OCI-LY1 (cell line): ENCODE results near the gene MAP7D1.

Experiments
- H2AFZ ChIP-seq: fragments of 200-600 bp; sonication (generic), shearing (Covaris generic); 2 replicates; pipeline ENCODE4 v1.6.0; 2014; ENCODE audit warnings: antibody characterized with exemption, mild to moderate bottlenecking, low read length
- H3F3A ChIP-seq: fragments of 200-600 bp; sonication (generic), shearing (Covaris generic); 2 replicates; pipeline ENCODE4 v1.6.0; 2014; ENCODE audit warnings: mild to moderate bottlenecking, antibody characterized with exemption, low read length, moderate library complexity; ENCODE audit not compliant: insufficient read depth
- H3K27ac ChIP-seq: fragments of 200-600 bp; sonication (generic); 2 replicates; pipeline ENCODE4 v1.5.1; 2014; ENCODE audit warnings: low read length, mixed run types, mild to moderate bottlenecking, low read depth; ENCODE audit not compliant: poor library complexity, severe bottlenecking
- H3K27me3 ChIP-seq: fragments of 200-600 bp; sonication (generic); 2 replicates; pipeline ENCODE4 v1.6.0; 2014; ENCODE audit warnings: antibody characterized with exemption, mild to moderate bottlenecking, low read length, moderate library complexity; ENCODE audit not compliant: insufficient read depth
- H3K36me3 ChIP-seq: fragments of 200-600 bp; sonication (generic); 2 replicates; pipeline ENCODE4 v1.6.1; 2014; ENCODE audit warnings: mild to moderate bottlenecking, antibody characterized with exemption, low read length, moderate library complexity, mixed read lengths; ENCODE audit not compliant: insufficient read depth
- H3K4me1 ChIP-seq: fragments of 200-600 bp; sonication (generic); 2 replicates; pipeline ENCODE4 v1.5.1; 2014; ENCODE audit warnings: mild to moderate bottlenecking, low read length, moderate library complexity; ENCODE audit not compliant: insufficient read depth, severe bottlenecking
- H3K4me2 ChIP-seq: fragments of 200-600 bp; sonication (generic), shearing (Covaris generic); 2 replicates; pipeline ENCODE4 v1.6.1; 2014; ENCODE audit warnings: low read length
- H3K4me3 ChIP-seq: fragments of 200-600 bp; sonication (generic); 2 replicates; pipeline ENCODE4 v1.5.1; 2014; ENCODE audit warnings: low read length, low read depth, mild to moderate bottlenecking, mixed read lengths; ENCODE audit not compliant: poor library complexity, severe bottlenecking
- H3K79me2 ChIP-seq: fragments of 200-600 bp; shearing (Covaris generic); 2 replicates; pipeline ENCODE4 v1.6.1; 2016; ENCODE audit warnings: mixed run types, low read length, mixed read lengths; ENCODE audit not compliant: insufficient read depth
- H3K9ac ChIP-seq: fragments of 200-600 bp; sonication (generic), shearing (Covaris generic); 2 replicates; pipeline ENCODE4 v1.6.1; 2014; ENCODE audit warnings: mild to moderate bottlenecking, low read length, mixed read lengths
- H3K9me2 ChIP-seq: fragments of 200-600 bp; sonication (generic), shearing (Covaris generic); 2 replicates; pipeline ENCODE4 v1.6.1; 2014; ENCODE audit warnings: low read depth, mild to moderate bottlenecking, low read length, mixed read lengths
- H3K9me3 ChIP-seq: fragments of 200-600 bp; shearing (Covaris generic); 2 replicates; pipeline ENCODE4 v1.6.1; 2014; ENCODE audit warnings: low read length, mixed read lengths
- H4K20me1 ChIP-seq: fragments of 200-600 bp; sonication (generic), shearing (Covaris generic); 2 replicates; pipeline ENCODE4 v1.6.0; 2016; ENCODE audit warnings: mild to moderate bottlenecking, low read length; ENCODE audit not compliant: insufficient read depth
- CTCF ChIP-seq: fragments of 200-600 bp; sonication (generic), shearing (Covaris generic); IDR thresholded peaks from 2 replicates; pipeline ENCODE4 v1.5.1; 2017; ENCODE audit warnings: mild to moderate bottlenecking, antibody characterized with exemption, low read length, moderate library complexity, mixed read lengths
- EZH2 ChIP-seq: fragments of 200-600 bp; sonication (generic), shearing (Covaris generic); IDR thresholded peaks from 2 replicates; pipeline ENCODE4 v1.8.0; 2017; ENCODE audit warnings: borderline replicate concordance, mixed run types, mild to moderate bottlenecking, antibody characterized with exemption, low read length, moderate library complexity, mixed read lengths

Gene MAP7D1

DNA sequence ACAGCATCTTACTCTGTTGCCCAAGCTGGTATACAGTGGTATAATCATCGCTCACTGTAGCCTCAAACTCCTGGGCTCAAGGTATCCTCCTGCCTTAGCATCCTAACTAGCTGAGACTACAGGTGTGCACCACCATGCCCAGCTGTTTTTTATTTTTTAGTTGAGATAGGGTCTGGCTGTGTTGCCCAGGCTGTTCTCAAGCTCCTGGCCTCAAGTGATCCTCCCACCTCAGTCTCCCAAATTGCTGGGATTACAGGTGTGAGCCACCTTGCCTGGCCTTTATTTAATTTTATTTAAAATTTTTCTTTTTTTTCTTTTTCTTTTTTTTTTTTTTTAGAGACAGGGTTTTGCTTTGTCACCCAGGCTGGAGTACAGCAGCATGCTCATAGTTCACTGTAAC is 9.2 kb downstream of the MAP7D1 start:
- peaks cover 73% of the 10 kb centered on the region for H3K4me1 ChIP-seq
- H3K27me3 ChIP-seq, result no peaks in the 10 kb centered on the region
- H3K79me2 ChIP-seq, result peaks cover 22% of the 10 kb centered on the region
- no peak overlapping the region for H3K4me2 ChIP-seq
- H3K9me2 ChIP-seq, result no peaks in the 10 kb centered on the region
- H4K20me1 ChIP-seq, result no peaks in the 10 kb centered on the region
- no peak overlapping the region for H2AFZ ChIP-seq
- H3K9ac ChIP-seq, result no peak overlapping the region
- no peaks in the 10 kb centered on the region for H3F3A ChIP-seq
- H3K4me3 ChIP-seq, result no peak overlapping the region
- no peak for TF ChIP-seq CTCF
- no peak for TF ChIP-seq EZH2
- peaks cover 11% of the 10 kb centered on the region; the same call in 1 of the 2 replicates for H3K36me3 ChIP-seq
- H3K27ac ChIP-seq, result no peak overlapping the region
- H3K9me3 ChIP-seq, result no peaks in the 10 kb centered on the region

DNA sequence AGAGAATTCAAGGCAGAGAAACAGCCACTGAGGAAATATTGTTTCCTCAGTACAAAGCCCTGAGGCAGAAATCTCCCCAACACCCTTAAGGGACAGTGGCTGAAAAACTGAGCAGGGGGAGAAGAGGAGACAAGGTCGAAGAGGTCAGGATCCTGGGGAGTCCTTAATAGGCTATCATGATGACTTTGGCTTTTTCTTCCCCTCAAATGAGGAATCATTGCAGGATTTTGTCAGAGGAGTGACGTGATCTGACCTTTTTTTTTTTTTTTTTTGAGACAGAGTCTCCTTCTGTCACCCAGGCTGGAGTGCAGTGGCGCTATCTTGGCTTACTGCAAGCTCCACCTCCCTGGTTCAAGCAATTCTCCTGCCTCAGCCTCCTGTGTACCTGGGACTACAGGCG is 10.2 kb downstream of the MAP7D1 start:
- no peak overlapping the region for H3K9ac ChIP-seq
- H3K4me1 ChIP-seq, result peaks cover 63% of the 10 kb centered on the region
- peak overlapping the region; percentile 76 for H3K27ac ChIP-seq

GRCh38 chr1:36166938-36167905 is 11.3 kb downstream of the MAP7D1 start:
- no peaks in the 10 kb centered on the region for H4K20me1 ChIP-seq

More for the DNA sequence above, 10.2 kb downstream of the MAP7D1 start:
- H3K4me3 ChIP-seq, result no peak overlapping the region
- peaks cover 16% of the 10 kb centered on the region for H3K79me2 ChIP-seq
- H4K20me1 ChIP-seq, result no peaks in the 10 kb centered on the region
- no peaks in the 10 kb centered on the region for H3K9me3 ChIP-seq
- no peak overlapping the region for H3K4me2 ChIP-seq
- no peak for TF ChIP-seq EZH2
- no peaks in the 10 kb centered on the region for H3K9me2 ChIP-seq
- H3F3A ChIP-seq, result no peaks in the 10 kb centered on the region
- H2AFZ ChIP-seq, result no peak overlapping the region
- H3K36me3 ChIP-seq, result peaks cover 19% of the 10 kb centered on the region
- H3K27me3 ChIP-seq, result no peaks in the 10 kb centered on the region

More at GRCh38 chr1:36166938-36167905, 11.3 kb downstream of the MAP7D1 start:
- no peaks in the 10 kb centered on the region for H3F3A ChIP-seq
- H3K9me2 ChIP-seq, result no peaks in the 10 kb centered on the region
- H3K4me3 ChIP-seq, result no peak overlapping the region
- H2AFZ ChIP-seq, result no peak overlapping the region
- peaks cover 13% of the 10 kb centered on the region for H3K79me2 ChIP-seq
- peaks cover 52% of the 10 kb centered on the region for H3K4me1 ChIP-seq
- peak overlapping the region; percentile 76 for H3K27ac ChIP-seq
- H3K9ac ChIP-seq, result peak overlapping the region; percentile 31; the same call in 1 of the 2 replicates
- no peaks in the 10 kb centered on the region for H3K27me3 ChIP-seq
- H3K36me3 ChIP-seq, result peaks cover 29% of the 10 kb centered on the region
- H3K9me3 ChIP-seq, result no peaks in the 10 kb centered on the region
- peak overlapping the region; percentile 12; the same call in 1 of the 2 replicates for H3K4me2 ChIP-seq
- TF ChIP-seq EZH2 (no peak), CTCF (no peak)
